Kidney epithelial cell (primary cell): ENCODE results near the gene LDHB. TPM values are rescaled to one million over a fixed set of nuclear protein-coding genes. Genes with fewer than 3 reads are reported as not detected.
"Not testable (repeated sequence)": the region's sequence is repeated elsewhere in the genome, so short reads cannot be mapped to it uniquely, and the experiment has no call there.

Experiments
- DNase-seq: peaks from one replicate; pipeline ENCODE4 v3.0.0-alpha.2; 2010; ENCODE audit warnings: low read depth
- H3K27me3 ChIP-seq: 2 replicates; pipeline ENCODE4 v1.6.0; 2011; ENCODE audit warnings: low read length; ENCODE audit not compliant: control insufficient read depth, insufficient read depth
- H3K36me3 ChIP-seq: 2 replicates; pipeline ENCODE4 v1.5.1; 2011; ENCODE audit warnings: low read length; ENCODE audit not compliant: control insufficient read depth, insufficient read depth
- H3K4me3 ChIP-seq: 2 replicates; pipeline ENCODE4 v1.5.1; 2011; ENCODE audit warnings: low read depth, mild to moderate bottlenecking, control low read depth, low read length
- total RNA-seq: library from RNA; depleted of rRNA; stranded (reverse); fragments of >200 nt; gene quantifications from 2 replicates; pipeline ENCODE4 v1.2.3, GENCODE V29; 2015
- TF ChIP-seq, protein P1 (sequence below): IDR thresholded peaks from 2 replicates; pipeline ENCODE4 v1.5.1; 2011; ENCODE audit warnings: mild to moderate bottlenecking, moderate library complexity, low read length, control low read depth, inconsistent platforms; ENCODE audit not compliant: insufficient read depth, poor library complexity, severe bottlenecking

The LDHB gene
- total RNA-seq, 1 donor from 2014 or later, result 625 TPM

DNA sequence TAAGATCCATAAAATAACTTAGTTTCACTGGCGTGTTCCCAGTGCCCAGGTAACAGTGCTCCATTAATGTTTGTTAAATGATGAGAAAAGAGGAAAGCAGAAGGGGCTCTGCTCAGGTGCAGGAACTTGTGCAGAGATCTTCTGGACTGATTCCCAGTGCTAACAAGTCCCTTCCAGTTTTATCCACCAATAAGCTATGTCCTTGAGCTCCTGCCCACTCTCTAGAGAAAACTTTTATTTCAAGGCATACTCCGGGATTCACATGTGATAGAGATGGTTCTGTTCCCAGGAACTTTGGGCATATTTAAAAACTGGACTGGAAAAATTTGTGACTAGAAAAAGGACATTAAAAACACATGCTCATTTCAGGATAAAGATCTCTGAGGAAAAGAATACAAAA, 54.9 kb downstream of the LDHB start:
- no peaks in the 10 kb centered on the region for H3K27me3 ChIP-seq
- DNase-seq, result no peak
- H3K4me3 ChIP-seq, result no peak overlapping the region
- no peaks in the 10 kb centered on the region for H3K36me3 ChIP-seq
- TF ChIP-seq, protein P1, sequence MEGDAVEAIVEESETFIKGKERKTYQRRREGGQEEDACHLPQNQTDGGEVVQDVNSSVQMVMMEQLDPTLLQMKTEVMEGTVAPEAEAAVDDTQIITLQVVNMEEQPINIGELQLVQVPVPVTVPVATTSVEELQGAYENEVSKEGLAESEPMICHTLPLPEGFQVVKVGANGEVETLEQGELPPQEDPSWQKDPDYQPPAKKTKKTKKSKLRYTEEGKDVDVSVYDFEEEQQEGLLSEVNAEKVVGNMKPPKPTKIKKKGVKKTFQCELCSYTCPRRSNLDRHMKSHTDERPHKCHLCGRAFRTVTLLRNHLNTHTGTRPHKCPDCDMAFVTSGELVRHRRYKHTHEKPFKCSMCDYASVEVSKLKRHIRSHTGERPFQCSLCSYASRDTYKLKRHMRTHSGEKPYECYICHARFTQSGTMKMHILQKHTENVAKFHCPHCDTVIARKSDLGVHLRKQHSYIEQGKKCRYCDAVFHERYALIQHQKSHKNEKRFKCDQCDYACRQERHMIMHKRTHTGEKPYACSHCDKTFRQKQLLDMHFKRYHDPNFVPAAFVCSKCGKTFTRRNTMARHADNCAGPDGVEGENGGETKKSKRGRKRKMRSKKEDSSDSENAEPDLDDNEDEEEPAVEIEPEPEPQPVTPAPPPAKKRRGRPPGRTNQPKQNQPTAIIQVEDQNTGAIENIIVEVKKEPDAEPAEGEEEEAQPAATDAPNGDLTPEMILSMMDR, result no peak

DNA sequence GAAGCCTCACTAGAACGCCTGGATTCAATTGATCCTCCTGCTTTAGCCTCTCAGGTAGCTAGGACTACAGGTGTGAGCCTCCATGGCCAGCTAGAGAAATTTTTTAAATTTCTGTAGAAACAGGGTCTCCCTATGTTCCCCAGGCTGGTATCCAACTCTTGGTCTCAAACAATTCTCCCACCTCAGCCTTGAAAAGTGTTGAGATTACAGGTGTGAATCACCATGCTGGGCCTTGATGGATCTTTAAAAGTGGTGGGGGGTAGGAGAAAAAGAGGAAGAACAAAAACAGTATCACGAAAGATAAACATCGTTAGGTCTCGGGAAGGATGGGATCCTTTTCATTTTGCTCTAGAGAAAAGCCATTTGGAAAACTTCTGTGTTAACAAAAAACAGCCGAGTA, 57.4 kb downstream of the LDHB start:
- TF ChIP-seq, protein P1, result no peak
- H3K27me3 ChIP-seq, result no peaks in the 10 kb centered on the region
- no peak for DNase-seq
- H3K36me3 ChIP-seq, result no peaks in the 10 kb centered on the region
- no peak overlapping the region for H3K4me3 ChIP-seq

DNA sequence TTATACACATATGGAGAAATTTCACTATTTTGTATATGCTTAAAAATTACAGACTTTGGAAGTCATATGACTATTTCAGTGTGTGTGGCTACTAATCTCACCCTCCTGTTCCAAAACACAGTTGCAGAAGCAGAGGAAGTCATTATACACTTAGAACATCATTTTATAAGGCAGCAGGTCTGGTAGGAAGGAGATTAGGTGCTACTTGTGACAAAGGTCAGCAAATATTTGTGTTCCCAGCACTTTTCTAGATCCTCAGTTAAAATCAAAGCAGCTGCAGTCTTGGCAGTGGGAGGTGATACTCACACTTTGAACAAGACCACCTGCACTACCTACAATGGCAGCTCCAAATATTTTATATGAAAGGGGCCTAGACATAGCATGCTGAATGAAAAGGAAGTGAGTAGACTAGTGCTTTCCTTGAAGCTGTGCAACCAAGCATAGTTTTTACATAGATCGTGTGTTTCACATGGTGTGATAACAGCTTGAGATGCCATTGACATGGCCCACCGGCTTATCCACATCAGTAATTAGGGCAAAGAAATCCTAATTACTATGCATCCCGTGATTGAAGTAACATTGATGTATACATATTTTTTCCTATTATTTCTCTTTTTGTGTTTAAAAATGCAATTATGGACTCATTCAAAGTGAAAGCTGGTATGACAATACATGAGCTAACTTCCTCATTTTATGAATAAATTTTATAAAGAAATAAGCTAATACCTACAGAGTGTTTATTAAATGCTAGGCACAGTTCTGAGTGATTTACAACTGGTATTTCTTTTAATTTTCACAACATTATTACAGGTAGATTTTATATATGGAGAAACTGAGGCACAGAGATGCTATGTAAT, 58.3 kb downstream of the LDHB start:
- TF ChIP-seq, protein P1, result no peak

DNA sequence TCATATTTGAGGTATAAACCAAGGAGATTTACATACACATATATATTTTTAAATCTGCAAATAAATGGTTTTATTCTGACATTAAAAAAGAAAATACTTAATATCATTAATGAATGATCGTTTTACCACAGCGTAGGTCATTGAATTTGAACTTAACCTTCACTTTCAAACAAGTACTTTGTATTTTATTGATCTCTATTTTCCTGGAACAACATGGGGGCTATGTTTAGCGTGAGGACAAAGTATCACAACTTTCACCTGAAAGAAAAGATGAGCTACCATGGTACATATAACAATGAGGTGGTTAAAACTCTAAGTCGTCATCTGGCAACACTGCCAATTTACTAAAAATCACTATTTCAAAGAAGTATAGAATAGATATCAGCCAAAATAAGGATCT, 59.0 kb downstream of the LDHB start:
- no peak overlapping the region for H3K4me3 ChIP-seq
- no peaks in the 10 kb centered on the region for H3K27me3 ChIP-seq
- DNase-seq, result no peak
- TF ChIP-seq, protein P1, result no peak
- no peaks in the 10 kb centered on the region for H3K36me3 ChIP-seq

More for the DNA sequence above, 58.3 kb downstream of the LDHB start:
- Histone ChIP-seq H3K27me3 (no peaks in the 10 kb centered on the region), H3K36me3 (no peaks in the 10 kb centered on the region), H3K4me3 (no peak overlapping the region)
- no peak for DNase-seq

DNA sequence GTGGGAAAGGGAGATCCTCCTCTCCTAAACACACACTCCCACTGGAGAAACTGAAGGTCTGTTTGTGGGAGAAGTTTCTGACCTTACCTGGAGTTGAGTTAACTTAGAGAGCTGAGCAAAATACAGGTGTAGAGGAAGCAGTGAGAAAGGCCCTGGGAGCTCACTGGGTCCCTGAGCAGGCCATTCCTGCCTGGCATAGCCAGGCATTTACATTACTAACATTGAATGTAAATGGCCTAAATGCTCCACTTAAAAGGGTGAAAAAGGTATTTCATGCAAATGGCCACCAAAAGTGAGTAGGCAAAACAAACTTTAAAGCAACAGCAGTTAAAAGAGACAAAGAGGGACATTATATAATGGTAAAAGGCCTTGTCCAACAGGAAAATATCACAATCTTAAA, 62.3 kb downstream of the LDHB start:
- H3K4me3 ChIP-seq, H3K36me3 ChIP-seq, DNase-seq, H3K27me3 ChIP-seq: not testable (repeated sequence)

DNA sequence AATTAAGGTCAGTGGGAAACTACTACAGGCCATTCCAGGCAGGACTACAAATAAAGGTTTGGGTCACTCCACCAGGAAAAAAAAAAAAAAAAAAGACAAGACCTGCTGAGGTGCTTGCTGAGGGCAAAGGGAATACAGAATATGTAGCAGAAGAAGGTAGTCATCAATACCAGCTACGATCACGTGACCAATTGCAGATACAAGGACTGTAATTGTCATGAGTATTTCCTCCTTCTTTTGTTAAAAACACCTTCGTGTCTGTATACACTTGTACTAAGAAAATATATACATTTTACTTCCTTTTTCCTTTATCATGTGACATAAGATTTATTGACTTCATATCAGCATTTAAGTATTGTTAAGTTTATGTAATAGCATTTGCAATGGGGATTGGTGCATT, 72.2 kb downstream of the LDHB start:
- Histone ChIP-seq H3K27me3 (no peaks in the 10 kb centered on the region), H3K36me3 (no peaks in the 10 kb centered on the region), H3K4me3 (no peak overlapping the region)
- no peak for DNase-seq
- TF ChIP-seq, protein P1, result no peak

Other genes with a start within 250 kb of the LDHB start
- 13.9 and 17.3 TPM in 2 replicates for gene PYROXD1, start 220.2 kb downstream of the LDHB start, total RNA-seq
- gene RECQL, start 156.2 kb downstream of the LDHB start, total RNA-seq, result 52.4 and 55.3 TPM in 2 replicates
- 45.1 and 52.8 TPM in 2 replicates for gene GOLT1B, start 156.1 kb downstream of the LDHB start, total RNA-seq
- 7.5 and 9.4 TPM in 2 replicates for gene SPX, start 131.5 kb downstream of the LDHB start, total RNA-seq
- gene GYS2, start 53.0 kb downstream of the LDHB start, total RNA-seq, result not detected in 2 replicates
- 0.25 and 0.27 TPM in 2 replicates for gene KCNJ8, start 116.9 kb upstream of the LDHB start, total RNA-seq